Mesenchymal stem cell (in vitro differentiated cells and primary cell): Measurements from ENCODE around the gene SV2C.
"Not testable (repeated sequence)": the region's sequence is repeated elsewhere in the genome, so short reads cannot be mapped to it uniquely, and the experiment has no call there.

Source experiments
- DNase-seq: peaks from one replicate; pipeline ENCODE4 v3.0.0-alpha.2; 2013
- H2AFZ ChIP-seq: one replicate; pipeline ENCODE4 v1.6.1; 2013; ENCODE audit warnings: low read depth, mild to moderate bottlenecking, control low read depth, inconsistent platforms, low read length, moderate library complexity
- H2AK5ac ChIP-seq: 2 replicates; pipeline ENCODE4 v1.6.1; 2013; ENCODE audit warnings: low read length, moderate library complexity, mild to moderate bottlenecking, inconsistent platforms; ENCODE audit not compliant: severe bottlenecking
- H2BK120ac ChIP-seq: one replicate; pipeline ENCODE4 v1.6.1; 2013; ENCODE audit warnings: low read depth, mild to moderate bottlenecking, inconsistent platforms, low read length, moderate library complexity
- H2BK12ac ChIP-seq, 2 experiments: one replicate each; pipeline ENCODE4 v1.6.1; 2013; ENCODE audit warnings: inconsistent platforms in 2 of 2, low read length in 2 of 2, mild to moderate bottlenecking in 2 of 2, moderate library complexity in 2 of 2, control low read depth in 1 of 2
- H2BK15ac ChIP-seq: one replicate; pipeline ENCODE4 v1.6.1; 2013; ENCODE audit warnings: mild to moderate bottlenecking, low read depth, inconsistent platforms; ENCODE audit not compliant: poor library complexity, severe bottlenecking
- H2BK5ac ChIP-seq: 2 replicates; pipeline ENCODE4 v1.6.1; 2013; ENCODE audit warnings: low read depth, mild to moderate bottlenecking, low read length, control low read depth, inconsistent platforms; ENCODE audit not compliant: poor library complexity, severe bottlenecking
- H3K14ac ChIP-seq, 2 experiments: one replicate each; pipeline ENCODE4 v1.6.1; 2013; ENCODE audit warnings: inconsistent platforms in 2 of 2, low read length in 2 of 2, control low read depth in 1 of 2, mild to moderate bottlenecking in 1 of 2, moderate library complexity in 1 of 2
- H3K18ac ChIP-seq, 2 experiments: one replicate each; pipeline ENCODE4 v1.6.1; 2013; ENCODE audit warnings: inconsistent platforms in 2 of 2, low read length in 2 of 2, control low read depth in 1 of 2, low read depth in 1 of 2, mild to moderate bottlenecking in 1 of 2
- H3K23ac ChIP-seq, 2 experiments: one replicate each; pipeline ENCODE4 v1.6.1; 2013; ENCODE audit warnings: inconsistent platforms in 2 of 2, low read length in 2 of 2, mild to moderate bottlenecking in 2 of 2, moderate library complexity in 2 of 2, control low read depth in 1 of 2
- H3K27ac ChIP-seq: 2 replicates; pipeline ENCODE4 v1.5.1; 2013; ENCODE audit warnings: mild to moderate bottlenecking, moderate library complexity, low read length, control low read depth, inconsistent platforms; ENCODE audit not compliant: poor library complexity, severe bottlenecking
- H3K27me3 ChIP-seq, 2 experiments: 2 replicates each; pipeline versions ENCODE4 v1.6.1 to v1.7.0; 2013; ENCODE audit warnings: low read length in 2 of 2, mild to moderate bottlenecking in 2 of 2, moderate library complexity in 2 of 2, control low read depth in 1 of 2, inconsistent platforms in 1 of 2; ENCODE audit not compliant: control insufficient read depth in 1 of 2, insufficient read depth in 1 of 2
- H3K36me3 ChIP-seq, 2 experiments: 2 replicates each; pipeline versions ENCODE4 v1.6.1 to v1.7.0; 2013; ENCODE audit warnings: low read length in 2 of 2, control low read depth in 1 of 2, inconsistent platforms in 1 of 2, low read depth in 1 of 2, mild to moderate bottlenecking in 1 of 2; ENCODE audit not compliant: insufficient read depth in 2 of 2, control insufficient read depth in 1 of 2
- H3K4ac ChIP-seq, 2 experiments: one replicate each; pipeline ENCODE4 v1.6.1; 2013; ENCODE audit warnings: inconsistent platforms in 2 of 2, low read length in 2 of 2, mild to moderate bottlenecking in 2 of 2, moderate library complexity in 2 of 2, control low read depth in 1 of 2, low read depth in 1 of 2
- H3K4me1 ChIP-seq: 2 replicates; pipeline ENCODE4 v1.6.1; 2013; ENCODE audit warnings: low read depth, low read length, control low read depth; ENCODE audit not compliant: control insufficient read depth, insufficient read depth
- H3K4me2 ChIP-seq: 2 replicates; pipeline ENCODE4 v1.6.1; 2013; ENCODE audit warnings: low read length, mild to moderate bottlenecking, inconsistent platforms; ENCODE audit not compliant: poor library complexity, severe bottlenecking
- H3K4me3 ChIP-seq, 2 experiments: 2 replicates each; pipeline versions ENCODE4 v1.5.1 to v1.7.0; 2013; ENCODE audit warnings: low read length in 2 of 2, mild to moderate bottlenecking in 2 of 2, control low read depth in 1 of 2, low read depth in 1 of 2; ENCODE audit not compliant: insufficient read depth in 1 of 2
- H3K79me1 ChIP-seq: replicated peaks from 2 replicates; pipeline ENCODE4 v1.6.1; 2013; ENCODE audit warnings: mild to moderate bottlenecking, control low read depth, low read length, inconsistent platforms; ENCODE audit not compliant: poor library complexity, severe bottlenecking
- H3K9ac ChIP-seq: 2 replicates; pipeline ENCODE4 v1.7.0; 2013; ENCODE audit warnings: mild to moderate bottlenecking, low read length, moderate library complexity
- H3K9me3 ChIP-seq: 2 replicates; pipeline ENCODE4 v1.7.0; 2013; ENCODE audit warnings: mild to moderate bottlenecking, low read length; ENCODE audit not compliant: control insufficient read depth
- H4K8ac ChIP-seq: one replicate; pipeline ENCODE4 v1.6.1; 2013; ENCODE audit warnings: inconsistent platforms, mild to moderate bottlenecking, low read length, moderate library complexity
- H4K91ac ChIP-seq: one replicate; pipeline ENCODE4 v1.6.1; 2013; ENCODE audit warnings: mild to moderate bottlenecking, low read length, inconsistent platforms
- WGBS: methylation state at CpG from one replicate; pipeline ENCODE4 v1.1.7; 2013; ENCODE audit warnings: mixed read lengths; 5-methylcytosine and 5-hydroxymethylcytosine counted together

The SV2C gene

DNA sequence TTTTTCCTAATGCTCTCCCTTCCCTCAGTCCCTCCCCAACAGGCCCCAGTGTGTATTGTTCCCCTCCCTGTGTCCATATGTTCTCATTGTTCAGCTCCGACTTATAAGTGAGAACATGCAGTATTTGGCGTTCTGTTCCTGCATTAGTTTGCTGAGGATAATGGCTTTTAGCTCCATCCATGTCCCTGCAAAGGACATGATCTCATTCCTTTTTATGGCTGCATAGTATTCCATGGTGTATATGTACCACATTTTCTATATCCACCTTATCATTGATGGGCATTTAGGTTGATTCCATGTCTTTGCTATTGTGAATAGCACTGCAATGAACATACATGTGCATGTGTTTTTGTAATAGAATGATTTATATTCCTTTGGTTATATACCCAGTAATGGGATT lies 6.0 kb downstream of the SV2C start:
- not testable (repeated sequence) for H4K91ac ChIP-seq, H3K4me1 ChIP-seq, DNase-seq, H3K27ac ChIP-seq, H3K79me1 ChIP-seq, H4K8ac ChIP-seq, H2BK15ac ChIP-seq, H2AK5ac ChIP-seq, H2BK5ac ChIP-seq, H3K4me3 ChIP-seq, H3K9me3 ChIP-seq, H3K9ac ChIP-seq, H2BK120ac ChIP-seq, H3K36me3 ChIP-seq, H3K4ac ChIP-seq, H3K4me2 ChIP-seq, H3K18ac ChIP-seq, H2AFZ ChIP-seq, H3K23ac ChIP-seq, H3K14ac ChIP-seq, H2BK12ac ChIP-seq
- no CpG with 5 or more reads among the region's 2 CpGs for WGBS
- peaks cover 21 to 30% of the 10 kb centered on the region in 2 experiments for H3K27me3 ChIP-seq

DNA sequence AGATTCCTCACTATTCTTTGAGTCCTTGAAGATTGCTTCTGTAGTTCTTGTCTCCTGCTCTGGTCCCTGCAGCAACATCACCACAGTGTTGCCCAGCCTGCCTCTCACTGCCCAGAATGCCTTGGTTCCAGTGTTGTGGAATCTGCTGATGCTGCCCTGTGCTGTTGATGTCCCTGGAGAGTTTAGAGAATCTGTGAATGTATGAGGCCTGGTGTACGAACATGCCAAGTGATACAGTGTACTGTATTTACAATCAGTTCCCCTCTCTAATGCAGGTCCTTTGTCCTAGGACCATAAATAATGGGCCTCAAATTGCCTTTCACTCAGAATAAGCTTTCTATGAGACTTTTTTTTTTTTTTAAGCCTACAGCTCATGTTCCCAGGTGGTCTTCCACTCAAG lies 8.2 kb downstream of the SV2C start:
- H3K27me3 ChIP-seq: peaks cover 3 to 10% of the 10 kb centered on the region in 2 experiments
- no peak overlapping the region for H3K4me2 ChIP-seq
- H3K36me3 ChIP-seq: no peaks in the 10 kb centered on the region
- no peak overlapping the region for H2AFZ ChIP-seq
- H3K4me1 ChIP-seq: no peaks in the 10 kb centered on the region
- H3K27ac ChIP-seq: no peak overlapping the region
- no peak overlapping the region for H2BK12ac ChIP-seq
- no peak overlapping the region for H3K14ac ChIP-seq
- DNase-seq: no peak
- 81% methylated on average over 1 of the region's 1 CpG for WGBS
- H3K79me1 ChIP-seq: no peaks in the 10 kb centered on the region
- no peak overlapping the region for H3K4ac ChIP-seq
- H2BK15ac ChIP-seq: no peak overlapping the region
- H3K9me3 ChIP-seq: no peaks in the 10 kb centered on the region
- H2BK5ac ChIP-seq: no peak overlapping the region
- no peak overlapping the region for H3K23ac ChIP-seq
- H2AK5ac ChIP-seq: no peak overlapping the region
- H3K4me3 ChIP-seq: no peak overlapping the region
- no peak overlapping the region for H4K8ac ChIP-seq
- no peak overlapping the region for H3K9ac ChIP-seq
- no peak overlapping the region for H2BK120ac ChIP-seq
- H3K18ac ChIP-seq: no peak overlapping the region
- no peak overlapping the region for H4K91ac ChIP-seq

DNA sequence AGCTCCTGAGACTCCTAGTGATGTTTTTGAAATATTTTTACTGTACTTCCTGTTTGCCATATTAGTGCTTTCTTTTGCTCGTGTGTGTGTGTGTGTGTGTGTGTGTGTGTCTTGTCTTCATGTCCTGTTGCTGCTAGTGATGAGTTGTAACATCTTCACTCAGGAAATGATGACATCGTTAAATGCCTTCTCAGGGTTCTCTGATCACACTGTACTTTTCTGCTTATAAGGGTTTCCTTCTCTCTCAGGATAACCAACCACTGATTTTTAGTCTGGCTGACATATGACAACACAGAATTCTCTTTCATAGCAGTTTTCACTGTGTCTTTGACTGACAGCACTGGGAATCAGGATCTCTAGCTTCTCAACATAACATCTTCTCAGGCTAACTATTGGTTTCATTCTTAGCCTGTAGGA lies 16.1 kb downstream of the SV2C start:
- Histone ChIP-seq H3K23ac (no peak overlapping the region), H3K4me1 (no peaks in the 10 kb centered on the region), H4K91ac (no peak overlapping the region), H3K4me2 (no peak overlapping the region), H4K8ac (no peak overlapping the region), H3K4me3 (no peak overlapping the region), H3K14ac (no peak overlapping the region), H3K27ac (no peak overlapping the region), H3K79me1 (no peaks in the 10 kb centered on the region), H3K36me3 (no peaks in the 10 kb centered on the region), H3K18ac (no peak overlapping the region), H2BK12ac (no peak overlapping the region), H2AK5ac (no peak overlapping the region), H2BK120ac (no peak overlapping the region), H2BK5ac (no peak overlapping the region), H2BK15ac (no peak overlapping the region), H3K9ac (no peak overlapping the region), H3K4ac (no peak overlapping the region), H3K27me3 (no peaks in the 10 kb centered on the region), H3K9me3 (no peaks in the 10 kb centered on the region), H2AFZ (no peak overlapping the region)
- DNase-seq: no peak
- WGBS: 70% methylated on average over 2 of the region's 2 CpGs

- Histone ChIP-seq H2AFZ (no peak overlapping the region), H4K91ac (no peak overlapping the region), H2BK15ac (no peak overlapping the region), H3K79me1 (no peaks in the 10 kb centered on the region), H3K23ac (no peak overlapping the region), H3K4me2 (no peak overlapping the region), H3K27ac (no peak overlapping the region), H2AK5ac (no peak overlapping the region), H3K14ac (no peak overlapping the region), H3K9ac (no peak overlapping the region), H3K36me3 (no peaks in the 10 kb centered on the region), H3K4me1 (no peaks in the 10 kb centered on the region), H3K27me3 (no peaks in the 10 kb centered on the region), H3K4me3 (no peak overlapping the region), H3K18ac (no peak overlapping the region), H3K9me3 (no peaks in the 10 kb centered on the region), H4K8ac (no peak overlapping the region), H2BK5ac (no peak overlapping the region), H2BK12ac (no peak overlapping the region), H2BK120ac (no peak overlapping the region), H3K4ac (no peak overlapping the region)
- DNase-seq: no peak
- no CpG with 5 or more reads among the region's 1 CpG for WGBS
Measured at GRCh38 chr5:76099756-76100155, 16.6 kb downstream of the SV2C start.
